Endodermal cell (in vitro differentiated cells): ENCODE results near the gene OTOGL. TPM values are rescaled to one million over a fixed set of nuclear protein-coding genes. Genes with fewer than 3 reads are reported as not detected.
"Not testable (repeated sequence)": the region's sequence is repeated elsewhere in the genome, so short reads cannot be mapped to it uniquely, and the experiment has no call there.

Experiments
- DNase-seq: peaks from one replicate; pipeline ENCODE4 v3.0.0-alpha.2; 2017
- H3K27ac ChIP-seq: 2 replicates; pipeline ENCODE4 v1.5.1; 2013; ENCODE audit warnings: mild to moderate bottlenecking, low read depth, low read length, moderate library complexity
- H3K27me3 ChIP-seq: 2 replicates; pipeline ENCODE4 v1.6.1; 2013; ENCODE audit warnings: mild to moderate bottlenecking, low read length, moderate library complexity; ENCODE audit not compliant: insufficient read depth, control insufficient read depth, poor library complexity, severe bottlenecking
- H3K36me3 ChIP-seq: 2 replicates; pipeline ENCODE4 v1.7.0; 2013; ENCODE audit warnings: mild to moderate bottlenecking, low read length, moderate library complexity; ENCODE audit not compliant: control insufficient read depth, insufficient read depth
- H3K4me1 ChIP-seq: one replicate; pipeline ENCODE4 v1.7.0; 2013; ENCODE audit warnings: low read length; ENCODE audit not compliant: control insufficient read depth, insufficient read depth
- H3K4me3 ChIP-seq: 2 replicates; pipeline ENCODE4 v1.5.1; 2013; ENCODE audit warnings: mild to moderate bottlenecking, low read length, moderate library complexity
- H3K9ac ChIP-seq: 2 replicates; pipeline ENCODE4 v1.6.1; 2013; ENCODE audit warnings: mild to moderate bottlenecking, low read length, moderate library complexity; ENCODE audit not compliant: poor library complexity, severe bottlenecking; ENCODE audit errors: extremely low read depth
- H3K9me3 ChIP-seq: 2 replicates; pipeline ENCODE4 v1.6.1; 2013; ENCODE audit warnings: mild to moderate bottlenecking, low read length, moderate library complexity; ENCODE audit not compliant: control insufficient read depth
- H3K27ac Mint-ChIP-seq: 2 replicates; pipeline ENCODE4 v1.8.0; 2020; ENCODE audit warnings: mixed read lengths
- H3K27me3 Mint-ChIP-seq: 2 replicates; pipeline ENCODE4 v1.8.0; 2021; ENCODE audit warnings: mild to moderate bottlenecking, mixed read lengths; ENCODE audit not compliant: insufficient read depth
- H3K36me3 Mint-ChIP-seq: 2 replicates; pipeline ENCODE4 v1.8.0; 2020; ENCODE audit warnings: low read depth, mixed read lengths
- H3K4me1 Mint-ChIP-seq: 2 replicates; pipeline ENCODE4 v1.8.0; 2020; ENCODE audit warnings: mixed read lengths
- H3K4me3 Mint-ChIP-seq: 2 replicates; pipeline ENCODE4 v1.8.0; 2020; ENCODE audit warnings: mild to moderate bottlenecking, moderate library complexity, mixed read lengths
- H3K9me3 Mint-ChIP-seq: 2 replicates; pipeline ENCODE4 v1.8.0; 2020; ENCODE audit warnings: mild to moderate bottlenecking, mixed read lengths
- CTCF ChIP-seq: fragments of 200-600 bp; sonication (generic); conservative IDR thresholded peaks from 2 replicates; pipeline ENCODE4 v1.5.0; 2021; ENCODE audit warnings: antibody characterized with exemption, mild to moderate bottlenecking
- WGBS, 2 experiments: methylation state at CpG; one replicate each; pipeline versions ENCODE4 v1.1.5 to v1.1.7; 2013; ENCODE audit warnings: missing lambda C conversion rate in 2 of 2, mixed read lengths in 1 of 2; ENCODE audit not compliant: insufficient coverage in 1 of 2, insufficient read length in 1 of 2; 5-methylcytosine and 5-hydroxymethylcytosine counted together
- total RNA-seq, 2 donors: library from RNA; stranded (reverse); fragmentation: NEBNext Ultra II Directional in 1 of 2; extraction: Animal tissue kit (Norgen Biotek cat#: 25700) in 1 of 2; gene quantifications; 2 replicates in 1 of 2; 3 replicates in 1 of 2; pipeline ENCODE4 v1.2.1, GENCODE V29; 2021

Gene OTOGL
- total RNA-seq, 2 donors from 2014 or later = 2.4 to 11.4 TPM

- no peak for TF ChIP-seq CTCF
- no peak overlapping the region for H3K4me3 Mint-ChIP-seq
- no peaks in the 10 kb centered on the region for H3K27me3 ChIP-seq
- no peaks in the 10 kb centered on the region for H3K4me1 Mint-ChIP-seq
- no peaks in the 10 kb centered on the region for H3K36me3 ChIP-seq
- no peak for DNase-seq
- no peak overlapping the region for H3K27ac ChIP-seq
- H3K36me3 Mint-ChIP-seq = no peaks in the 10 kb centered on the region
- H3K9me3 ChIP-seq = no peaks in the 10 kb centered on the region
- WGBS, 2 experiments = 43% methylated on average over 1 of the region's 1 CpG
- no peak overlapping the region for H3K27ac Mint-ChIP-seq
- H3K9me3 Mint-ChIP-seq = no peaks in the 10 kb centered on the region
- H3K27me3 Mint-ChIP-seq = no peaks in the 10 kb centered on the region
- no peak overlapping the region for H3K9ac ChIP-seq
- H3K4me1 ChIP-seq = no peaks in the 10 kb centered on the region
- no peak overlapping the region for H3K4me3 ChIP-seq
These were observed 194.4 kb downstream of the OTOGL start for GRCh38 chr12:80293759-80294158.

GRCh38 chr12:80299219-80299618 lies 199.9 kb downstream of the OTOGL start:
- H3K27me3 Mint-ChIP-seq = no peaks in the 10 kb centered on the region
- no peak for TF ChIP-seq CTCF
- H3K9me3 ChIP-seq = no peaks in the 10 kb centered on the region
- no peak overlapping the region for H3K4me3 Mint-ChIP-seq
- no peak overlapping the region for H3K27ac ChIP-seq
- no peak overlapping the region for H3K27ac Mint-ChIP-seq
- H3K9ac ChIP-seq = no peak overlapping the region
- no CpG with 5 or more reads among the region's 1 CpG for WGBS, 2 experiments
- H3K4me1 Mint-ChIP-seq = peaks cover 4% of the 10 kb centered on the region
- no peaks in the 10 kb centered on the region for H3K36me3 Mint-ChIP-seq
- no peaks in the 10 kb centered on the region for H3K9me3 Mint-ChIP-seq
- no peaks in the 10 kb centered on the region for H3K4me1 ChIP-seq
- no peaks in the 10 kb centered on the region for H3K36me3 ChIP-seq
- DNase-seq = no peak
- no peaks in the 10 kb centered on the region for H3K27me3 ChIP-seq
- no peak overlapping the region for H3K4me3 ChIP-seq

- Histone ChIP-seq H3K27ac (no peak overlapping the region), H3K36me3 (no peaks in the 10 kb centered on the region), H3K4me3 (no peak overlapping the region), H3K27me3 (no peaks in the 10 kb centered on the region), H3K9ac (no peak overlapping the region), H3K9me3 (no peaks in the 10 kb centered on the region), H3K4me1 (no peaks in the 10 kb centered on the region)
- H3K4me1 Mint-ChIP-seq = peaks cover 4% of the 10 kb centered on the region
- no peaks in the 10 kb centered on the region for H3K36me3 Mint-ChIP-seq
- DNase-seq = no peak
- no peak for TF ChIP-seq CTCF
- 90 to 100% methylated on average over 2 to 3 of the region's 3 CpGs for WGBS, 2 experiments
- H3K27me3 Mint-ChIP-seq = no peaks in the 10 kb centered on the region
- H3K27ac Mint-ChIP-seq = no peak overlapping the region
- no peak overlapping the region for H3K4me3 Mint-ChIP-seq
- no peaks in the 10 kb centered on the region for H3K9me3 Mint-ChIP-seq
These were observed 200.6 kb downstream of the OTOGL start for GRCh38 chr12:80299976-80300375.

GRCh38 chr12:80307436-80307835 lies 208.1 kb downstream of the OTOGL start:
- not testable (repeated sequence) for H3K9ac ChIP-seq, H3K27me3 ChIP-seq, H3K36me3 Mint-ChIP-seq, H3K27ac ChIP-seq, H3K36me3 ChIP-seq, H3K4me3 ChIP-seq, H3K27ac Mint-ChIP-seq, H3K4me3 Mint-ChIP-seq, H3K9me3 ChIP-seq, H3K27me3 Mint-ChIP-seq, DNase-seq, H3K4me1 ChIP-seq, H3K4me1 Mint-ChIP-seq
- H3K9me3 Mint-ChIP-seq = peaks cover 11% of the 10 kb centered on the region
- 93% methylated on average over 3 to 25 of the region's 27 CpGs for WGBS, 2 experiments
